CD4-positive, alpha-beta T cell treated with Interleukin-17A for 1 hour (primary cell): ENCODE data around the gene PHYKPL.

Experiments used
- DNase-seq: peaks from one replicate; pipeline ENCODE4 v3.0.0-alpha.2; 2020

The PHYKPL gene

GRCh38 chr5:178232124-178232919 lies at the start of gene PHYKPL:
Gene PHYKPL, minus strand, starts transcription at chr5:178232802. Its CDS starts 252 bp downstream, at chr5:178232550.
- DNase-seq: peak; percentile 70

- DNase-seq: no peak
Measured at GRCh38 chr5:178282391-178282790, 49.8 kb upstream of the PHYKPL start.

DNA sequence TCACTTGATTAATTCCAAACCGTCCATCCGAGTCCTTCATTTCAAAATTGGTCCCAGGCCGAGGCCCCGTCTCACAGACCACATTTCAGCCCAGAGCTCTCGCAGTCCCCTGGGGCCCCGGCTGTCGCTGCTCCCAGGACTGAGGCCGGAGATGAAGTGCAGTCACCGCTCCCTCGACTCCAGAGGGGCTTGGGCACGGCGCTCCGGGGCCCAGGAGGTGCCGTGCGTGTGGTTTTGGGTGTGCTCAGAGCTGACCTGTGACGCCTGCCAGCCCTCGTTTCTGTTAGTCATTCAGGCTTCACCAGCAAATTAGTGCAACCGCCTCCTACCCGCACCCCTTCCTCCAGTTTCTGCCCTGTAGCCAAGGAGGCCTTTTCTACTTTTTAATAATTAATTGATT lies 48.7 kb upstream of the PHYKPL start:
- DNase-seq: no peak

GRCh38 chr5:178280631-178281030 lies 48.0 kb upstream of the PHYKPL start:
- no peak for DNase-seq

- DNase-seq: peak; percentile 49
Measured at GRCh38 chr5:178279723-178280438, 47.3 kb upstream of the PHYKPL start.

- DNase-seq: no peak
Measured at GRCh38 chr5:178279026-178279722, 46.6 kb upstream of the PHYKPL start.

- DNase-seq: no peak
Measured at GRCh38 chr5:178278358-178279023, 45.9 kb upstream of the PHYKPL start.

- DNase-seq: no peak
Measured at GRCh38 chr5:178277866-178278265, 45.3 kb upstream of the PHYKPL start.

- no peak for DNase-seq
Measured at GRCh38 chr5:178277346-178277745, 44.7 kb upstream of the PHYKPL start.

DNA sequence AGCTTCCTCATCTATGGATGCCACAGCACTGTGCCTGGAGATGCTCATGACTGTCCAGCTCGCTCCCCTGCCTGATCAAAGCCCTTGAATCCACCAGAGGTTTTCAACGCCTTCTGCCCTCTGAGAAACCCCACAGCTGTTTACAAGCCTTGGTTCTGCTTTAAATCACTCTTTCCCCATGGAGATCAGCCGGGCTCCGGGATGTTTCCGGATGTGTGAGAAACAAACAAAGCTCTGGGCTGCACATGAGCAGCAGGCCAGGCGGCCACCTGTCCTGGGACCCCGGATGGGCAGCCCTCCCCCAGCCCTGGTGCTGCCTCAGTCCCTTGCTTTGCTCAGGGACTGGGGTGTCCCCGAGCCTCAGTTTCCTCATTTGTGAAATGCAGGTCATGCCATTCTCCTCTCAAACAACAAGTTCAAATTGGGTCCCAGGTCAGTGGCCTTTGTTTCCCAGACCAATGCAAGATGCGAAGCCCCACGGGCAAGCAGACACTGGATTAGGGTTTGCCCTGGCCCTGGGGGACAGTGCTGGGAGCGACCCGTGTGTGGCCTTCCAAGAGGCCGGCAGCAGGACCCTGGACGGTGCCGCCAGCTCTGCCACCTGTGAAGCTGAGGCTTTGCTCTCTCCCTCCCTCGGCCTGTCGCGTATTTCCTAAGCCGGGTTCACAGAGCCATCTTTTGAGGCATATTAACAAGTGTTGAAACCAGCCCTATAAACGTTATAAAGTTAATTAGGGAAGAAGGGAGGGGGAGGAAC lies 42.4 kb upstream of the PHYKPL start:
- DNase-seq: no peak

- DNase-seq: no peak
Measured at GRCh38 chr5:178273665-178274541, 41.3 kb upstream of the PHYKPL start.

DNA sequence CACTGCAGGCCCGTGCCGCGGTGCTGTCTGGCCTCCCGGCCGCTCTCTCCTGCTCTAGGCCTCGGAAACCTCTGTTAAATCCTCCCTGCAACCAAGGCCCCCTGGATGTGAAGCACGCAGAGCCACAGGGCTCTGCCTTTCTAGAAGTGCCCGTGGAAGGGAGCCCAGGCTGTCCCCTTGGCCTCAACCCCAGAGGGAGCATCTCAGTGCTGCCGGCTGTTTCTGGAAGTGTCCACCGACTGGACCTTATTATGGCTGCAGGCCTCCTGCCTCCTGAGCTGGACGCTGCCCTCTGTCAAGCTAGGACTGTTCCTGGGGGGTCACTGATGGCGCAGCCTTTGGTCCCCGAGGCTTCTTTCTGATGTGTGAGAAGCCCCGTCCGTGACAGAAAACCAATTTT lies 40.4 kb upstream of the PHYKPL start:
- DNase-seq: no peak

DNA sequence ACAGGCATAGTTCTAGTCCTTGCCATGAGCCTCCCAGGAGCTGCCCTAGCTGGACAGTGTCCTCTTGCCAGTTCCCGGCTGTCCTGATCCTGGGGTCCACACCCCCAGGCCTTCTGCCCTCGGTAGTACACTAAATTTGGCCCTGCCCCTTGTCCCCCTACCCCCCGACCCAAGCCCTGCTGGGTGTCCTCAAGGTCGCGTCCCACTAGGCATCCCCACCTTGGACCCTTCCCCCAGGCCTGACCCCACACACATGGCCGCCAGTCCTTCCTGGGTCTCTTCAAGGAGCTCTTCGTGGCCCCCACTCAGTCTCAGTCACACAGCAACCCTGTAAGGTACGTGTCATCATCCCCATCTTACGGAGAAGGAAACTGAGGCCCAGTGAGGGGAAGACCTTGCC lies 40.0 kb upstream of the PHYKPL start:
- DNase-seq: no peak

DNA sequence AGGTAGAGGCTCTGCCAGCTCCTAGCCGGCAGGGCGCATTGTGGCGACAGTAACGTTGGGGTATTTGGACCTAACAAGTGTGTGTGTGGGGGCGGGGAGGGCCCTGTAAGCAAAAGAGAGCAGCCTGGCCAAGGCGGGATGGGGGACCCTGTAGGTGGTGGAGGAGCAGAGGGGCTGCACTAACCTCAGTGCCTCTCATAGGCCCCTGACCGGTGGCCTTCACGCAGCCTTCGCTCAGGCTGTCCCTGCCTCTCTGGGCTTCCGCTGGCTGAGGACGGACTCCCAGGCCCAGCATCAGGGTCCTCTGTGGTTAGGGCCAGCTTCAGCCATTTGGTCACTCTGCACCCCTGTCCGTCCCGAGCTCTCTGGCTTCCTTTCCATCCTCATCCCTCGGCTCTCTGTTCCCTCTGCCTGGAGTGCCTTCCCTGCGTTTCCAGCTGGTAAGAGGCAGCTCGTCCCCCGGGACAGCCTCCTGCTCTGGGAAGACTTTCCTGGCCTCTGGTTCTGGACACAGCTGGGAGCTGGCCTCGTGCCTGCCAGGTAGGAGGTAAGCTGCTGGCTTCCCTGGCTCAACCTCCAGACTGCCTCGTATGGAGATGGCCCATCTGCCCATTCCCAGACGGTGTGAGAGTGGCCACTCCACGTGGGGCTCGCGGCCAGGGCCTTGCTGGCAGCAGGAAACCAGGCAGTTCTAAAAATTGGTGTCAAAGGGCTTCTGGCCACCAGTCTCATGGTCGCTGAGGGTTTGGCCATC lies 39.3 kb upstream of the PHYKPL start:
- DNase-seq: no peak

DNA sequence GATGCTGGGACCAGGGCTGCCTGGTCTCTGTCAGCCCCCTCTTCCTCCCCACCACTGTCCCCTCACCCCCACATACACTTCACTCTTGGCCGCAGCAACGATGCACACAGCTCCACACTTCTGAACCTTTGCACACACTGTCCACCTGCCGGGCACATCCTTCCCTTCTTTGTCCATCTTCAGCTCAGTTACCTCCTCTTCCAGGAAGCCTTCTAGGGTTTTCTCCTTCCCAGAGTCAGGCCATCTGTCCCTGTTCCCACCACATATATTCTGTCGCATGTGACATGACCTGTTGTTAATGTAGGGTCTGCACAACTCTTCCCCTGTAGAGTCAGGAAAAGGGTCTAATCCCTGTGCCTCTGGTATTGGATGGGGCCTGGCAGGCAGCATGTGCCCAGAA lies 38.6 kb upstream of the PHYKPL start:
- DNase-seq: no peak

DNA sequence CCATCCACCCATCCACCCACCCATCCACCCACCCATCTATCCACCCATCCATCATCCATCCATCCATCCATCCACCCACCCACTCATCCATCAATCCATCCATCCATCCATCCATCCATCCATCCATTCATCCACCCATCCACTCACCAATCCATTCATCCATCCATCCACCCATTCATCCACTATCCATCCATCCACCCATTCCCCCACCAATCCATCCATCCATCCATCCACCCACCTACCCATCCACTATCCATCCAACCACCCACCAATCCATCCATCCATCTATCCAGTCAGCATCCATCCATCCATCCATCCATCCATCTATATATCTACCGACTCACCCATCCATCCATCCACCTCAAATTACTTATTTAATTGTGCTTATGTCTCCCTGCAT lies 36.9 kb upstream of the PHYKPL start:
- no peak for DNase-seq

- DNase-seq: no peak
Measured at GRCh38 chr5:178267876-178268275, 35.3 kb upstream of the PHYKPL start.

- DNase-seq: no peak
Measured at GRCh38 chr5:178267245-178267644, 34.6 kb upstream of the PHYKPL start.

DNA sequence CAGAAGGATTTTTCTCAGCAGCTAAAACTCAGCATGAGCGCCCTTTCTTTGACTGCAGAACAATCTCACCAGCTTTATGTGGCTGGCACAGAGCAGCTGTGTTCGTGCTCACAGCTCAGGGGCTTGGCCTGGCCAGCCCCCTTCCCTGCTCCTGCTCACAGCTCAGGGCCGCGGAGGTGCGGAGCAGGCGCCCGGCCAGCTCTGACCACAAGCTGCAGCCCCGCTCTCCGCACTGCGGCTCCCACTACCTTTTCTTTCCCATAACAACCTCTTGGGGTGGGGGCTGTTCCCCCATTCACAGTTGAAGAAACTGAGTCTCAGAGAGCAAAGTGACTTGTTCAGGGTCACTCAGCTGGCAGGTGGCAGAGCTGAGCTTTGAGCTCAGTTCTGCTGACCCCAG lies 34.0 kb upstream of the PHYKPL start:
- no peak for DNase-seq

GRCh38 chr5:178265746-178266145 lies 33.1 kb upstream of the PHYKPL start:
- no peak for DNase-seq

- DNase-seq: no peak
Measured at GRCh38 chr5:178264044-178264443, 31.4 kb upstream of the PHYKPL start.
